ENCODE results near the gene SLC30A10. TPM values are rescaled to one million over a fixed set of nuclear protein-coding genes. Genes with fewer than 3 reads are reported as not detected.

The SLC30A10 gene
- total and polyA plus RNA-seq, 2 of the 13 experiments (the other 11 are each of a cell fraction or from before 2014, with no cell fraction given), result 20.9 to 30.2 TPM

DNA sequence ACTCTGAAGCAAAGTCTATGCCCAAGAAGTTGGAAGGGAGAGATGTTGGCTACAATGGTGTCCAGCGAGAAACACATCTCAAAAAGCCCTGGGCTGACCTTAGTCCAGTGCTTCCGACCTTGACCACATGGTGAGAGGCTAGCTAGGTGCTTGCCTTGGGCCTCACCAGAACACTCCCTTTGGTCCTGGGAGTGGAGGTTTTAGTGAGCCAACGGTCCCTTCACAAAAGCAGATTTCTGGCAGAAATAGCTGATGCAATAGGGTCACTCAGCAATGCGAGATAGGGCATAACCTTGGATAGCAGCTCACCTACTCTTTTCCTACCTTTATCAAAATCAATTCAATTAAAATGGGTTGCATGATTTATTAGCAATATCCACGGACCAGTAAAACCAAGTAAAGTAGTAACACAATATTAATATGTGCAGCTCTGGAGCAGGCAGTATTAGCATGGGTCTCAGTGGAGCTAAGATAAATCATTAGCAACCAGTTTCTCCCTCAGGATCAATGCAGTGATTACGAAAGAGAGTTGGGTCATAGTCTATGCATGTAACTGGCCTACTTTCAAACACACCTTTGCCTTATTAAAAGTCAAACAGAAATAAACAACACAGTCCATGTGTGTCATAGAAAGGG lies 1.9 kb downstream of the SLC30A10 start (continued):
- TF ChIP-seq, protein P1, sequence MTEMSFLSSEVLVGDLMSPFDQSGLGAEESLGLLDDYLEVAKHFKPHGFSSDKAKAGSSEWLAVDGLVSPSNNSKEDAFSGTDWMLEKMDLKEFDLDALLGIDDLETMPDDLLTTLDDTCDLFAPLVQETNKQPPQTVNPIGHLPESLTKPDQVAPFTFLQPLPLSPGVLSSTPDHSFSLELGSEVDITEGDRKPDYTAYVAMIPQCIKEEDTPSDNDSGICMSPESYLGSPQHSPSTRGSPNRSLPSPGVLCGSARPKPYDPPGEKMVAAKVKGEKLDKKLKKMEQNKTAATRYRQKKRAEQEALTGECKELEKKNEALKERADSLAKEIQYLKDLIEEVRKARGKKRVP (CRISPR knock-in tag; IDR thresholded peaks at IDR 0.05), result peak; percentile 93 to 98
- TF ChIP-seq, protein P2, sequence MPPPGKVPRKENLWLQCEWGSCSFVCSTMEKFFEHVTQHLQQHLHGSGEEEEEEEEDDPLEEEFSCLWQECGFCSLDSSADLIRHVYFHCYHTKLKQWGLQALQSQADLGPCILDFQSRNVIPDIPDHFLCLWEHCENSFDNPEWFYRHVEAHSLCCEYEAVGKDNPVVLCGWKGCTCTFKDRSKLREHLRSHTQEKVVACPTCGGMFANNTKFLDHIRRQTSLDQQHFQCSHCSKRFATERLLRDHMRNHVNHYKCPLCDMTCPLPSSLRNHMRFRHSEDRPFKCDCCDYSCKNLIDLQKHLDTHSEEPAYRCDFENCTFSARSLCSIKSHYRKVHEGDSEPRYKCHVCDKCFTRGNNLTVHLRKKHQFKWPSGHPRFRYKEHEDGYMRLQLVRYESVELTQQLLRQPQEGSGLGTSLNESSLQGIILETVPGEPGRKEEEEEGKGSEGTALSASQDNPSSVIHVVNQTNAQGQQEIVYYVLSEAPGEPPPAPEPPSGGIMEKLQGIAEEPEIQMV (CRISPR knock-in tag; IDR thresholded peaks at IDR 0.05; ENCODE audit: low read depth), result 0 out of 2 replicates have a peak, but pooled peaks have one; percentile 59
- TF ChIP-seq ZSCAN29 (CRISPR knock-in tag; conservative IDR thresholded peaks at IDR 0.05), result 0 out of 2 replicates have a peak, but pooled peaks have one; percentile 65
- peak; percentile 66 for TF ChIP-seq RARA (CRISPR knock-in tag; IDR thresholded peaks at IDR 0.05)
- TF ChIP-seq MEF2D (CRISPR knock-in tag; IDR thresholded peaks at IDR 0.05), result peak; percentile 87
- TF ChIP-seq ZMYM3 (CRISPR knock-in tag; IDR thresholded peaks at IDR 0.05), result peak; percentile 62; the same call in 1 of the 2 replicates
- TF ChIP-seq ZNF879 (CRISPR knock-in tag; IDR thresholded peaks at IDR 0.05), result peak; percentile 1; the same call in 1 of the 2 replicates
- no peak for TF ChIP-seq RAD51 (IDR thresholded peaks at IDR 0.05; ENCODE audit: borderline replicate concordance)
- TF ChIP-seq, protein P3, sequence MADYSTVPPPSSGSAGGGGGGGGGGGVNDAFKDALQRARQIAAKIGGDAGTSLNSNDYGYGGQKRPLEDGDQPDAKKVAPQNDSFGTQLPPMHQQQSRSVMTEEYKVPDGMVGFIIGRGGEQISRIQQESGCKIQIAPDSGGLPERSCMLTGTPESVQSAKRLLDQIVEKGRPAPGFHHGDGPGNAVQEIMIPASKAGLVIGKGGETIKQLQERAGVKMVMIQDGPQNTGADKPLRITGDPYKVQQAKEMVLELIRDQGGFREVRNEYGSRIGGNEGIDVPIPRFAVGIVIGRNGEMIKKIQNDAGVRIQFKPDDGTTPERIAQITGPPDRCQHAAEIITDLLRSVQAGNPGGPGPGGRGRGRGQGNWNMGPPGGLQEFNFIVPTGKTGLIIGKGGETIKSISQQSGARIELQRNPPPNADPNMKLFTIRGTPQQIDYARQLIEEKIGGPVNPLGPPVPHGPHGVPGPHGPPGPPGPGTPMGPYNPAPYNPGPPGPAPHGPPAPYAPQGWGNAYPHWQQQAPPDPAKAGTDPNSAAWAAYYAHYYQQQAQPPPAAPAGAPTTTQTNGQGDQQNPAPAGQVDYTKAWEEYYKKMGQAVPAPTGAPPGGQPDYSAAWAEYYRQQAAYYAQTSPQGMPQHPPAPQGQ (CRISPR knock-in tag; IDR thresholded peaks at IDR 0.05; ENCODE audit: borderline replicate concordance), result no peak
- peak; percentile 32; the same call in 1 of the 2 replicates for TF ChIP-seq FOXO1 (CRISPR knock-in tag; IDR thresholded peaks at IDR 0.05)
- TF ChIP-seq, protein P4, sequence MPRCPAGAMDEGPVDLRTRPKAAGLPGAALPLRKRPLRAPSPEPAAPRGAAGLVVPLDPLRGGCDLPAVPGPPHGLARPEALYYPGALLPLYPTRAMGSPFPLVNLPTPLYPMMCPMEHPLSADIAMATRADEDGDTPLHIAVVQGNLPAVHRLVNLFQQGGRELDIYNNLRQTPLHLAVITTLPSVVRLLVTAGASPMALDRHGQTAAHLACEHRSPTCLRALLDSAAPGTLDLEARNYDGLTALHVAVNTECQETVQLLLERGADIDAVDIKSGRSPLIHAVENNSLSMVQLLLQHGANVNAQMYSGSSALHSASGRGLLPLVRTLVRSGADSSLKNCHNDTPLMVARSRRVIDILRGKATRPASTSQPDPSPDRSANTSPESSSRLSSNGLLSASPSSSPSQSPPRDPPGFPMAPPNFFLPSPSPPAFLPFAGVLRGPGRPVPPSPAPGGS (CRISPR knock-in tag; IDR thresholded peaks at IDR 0.05), result no peak
- peak; percentile 49; the same call in 1 of the 2 replicates for TF ChIP-seq HMG20A (CRISPR knock-in tag; IDR thresholded peaks at IDR 0.05; ENCODE audit: borderline replicate concordance)
- peak; percentile 84 for TF ChIP-seq JUN (CRISPR knock-in tag; IDR thresholded peaks at IDR 0.05)
- peak; percentile 61; the same call in 1 of the 2 replicates for TF ChIP-seq ZNF446 (CRISPR knock-in tag; IDR thresholded peaks at IDR 0.05)
- 0 out of 2 replicates have a peak, but pooled peaks have one; percentile 6 for TF ChIP-seq CREB1 (IDR thresholded peaks at IDR 0.05)
- no peak; the same call in 1 of the 2 replicates for TF ChIP-seq CREB1 (CRISPR knock-in tag; IDR thresholded peaks at IDR 0.05)
- 0 out of 2 replicates have a peak, but pooled peaks have one; percentile 9 for TF ChIP-seq ELF1 (CRISPR knock-in tag; IDR thresholded peaks at IDR 0.05)
- peak; percentile 91 for TF ChIP-seq CEBPG (CRISPR knock-in tag; IDR thresholded peaks at IDR 0.05)
- TF ChIP-seq RFX3 (CRISPR knock-in tag; IDR thresholded peaks at IDR 0.05), result no peak
- peak; percentile 75 for TF ChIP-seq NCOR1 (IDR thresholded peaks at IDR 0.05; ENCODE audit: borderline replicate concordance, low read length)
